HG02884 (cell line): ENCODE results near the gene PPP2R5C.
"Not testable (repeated sequence)": the region's sequence is repeated elsewhere in the genome, so short reads cannot be mapped to it uniquely, and the experiment has no call there.

Experiments used
- ATAC-seq: cut with Tn5 transposase; IDR thresholded peaks from one replicate; pipeline ENCODE4 v1.9.1; 2021; ENCODE audit warnings: mild to moderate bottlenecking, moderate library complexity; ENCODE audit not compliant: unreplicated experiment

Gene PPP2R5C

GRCh38 chr14:101726954-101727302 lies 34.6 kb upstream of the PPP2R5C start:
- no peak for ATAC-seq

- ATAC-seq = no peak
These were observed 33.7 kb upstream of the PPP2R5C start for GRCh38 chr14:101727611-101728366.

GRCh38 chr14:101728367-101728742 lies 33.2 kb upstream of the PPP2R5C start:
- ATAC-seq = no peak

- no peak for ATAC-seq
These were observed 32.1 kb upstream of the PPP2R5C start for GRCh38 chr14:101729382-101729781.

- not testable (repeated sequence) for ATAC-seq
These were observed 31.4 kb upstream of the PPP2R5C start for GRCh38 chr14:101730157-101730556.

GRCh38 chr14:101730626-101731186 lies 30.8 kb upstream of the PPP2R5C start:
- no peak for ATAC-seq

- peak; percentile 85 for ATAC-seq
These were observed 30.1 kb upstream of the PPP2R5C start for GRCh38 chr14:101731187-101732080.

GRCh38 chr14:101732118-101732517 lies 29.4 kb upstream of the PPP2R5C start:
- ATAC-seq = no peak

- ATAC-seq = no peak
These were observed 28.3 kb upstream of the PPP2R5C start for GRCh38 chr14:101733211-101733610.

GRCh38 chr14:101734246-101734847 lies 27.2 kb upstream of the PPP2R5C start:
- ATAC-seq = no peak

GRCh38 chr14:101735453-101735852 lies 26.1 kb upstream of the PPP2R5C start:
- ATAC-seq = no peak

GRCh38 chr14:101736071-101736470 lies 25.4 kb upstream of the PPP2R5C start:
- no peak for ATAC-seq

- no peak for ATAC-seq
These were observed 24.9 kb upstream of the PPP2R5C start for GRCh38 chr14:101736585-101736984.

- ATAC-seq = no peak
These were observed 23.8 kb upstream of the PPP2R5C start for GRCh38 chr14:101737414-101738339.

- no peak for ATAC-seq
These were observed 22.7 kb upstream of the PPP2R5C start for GRCh38 chr14:101738703-101739320.

- ATAC-seq = no peak
These were observed 21.9 kb upstream of the PPP2R5C start for GRCh38 chr14:101739446-101740141.

GRCh38 chr14:101740981-101741380 lies 20.5 kb upstream of the PPP2R5C start:
- ATAC-seq = no peak

- ATAC-seq = no peak
These were observed 17.8 kb upstream of the PPP2R5C start for GRCh38 chr14:101743701-101744100.

GRCh38 chr14:101744382-101744781 lies 17.1 kb upstream of the PPP2R5C start:
- not testable (repeated sequence) for ATAC-seq
